Colon (tissue), 2 donors: Measurements from ENCODE around the gene SNAP25.

Experiments
- FAIRE-seq: peaks from 2 replicates; lab custom pipeline; 2012; peaks lifted over from hg19 to GRCh38; lab: Jason Lieb, UNC
- donor health status: control.
- donor health status: control.

The SNAP25 gene

DNA sequence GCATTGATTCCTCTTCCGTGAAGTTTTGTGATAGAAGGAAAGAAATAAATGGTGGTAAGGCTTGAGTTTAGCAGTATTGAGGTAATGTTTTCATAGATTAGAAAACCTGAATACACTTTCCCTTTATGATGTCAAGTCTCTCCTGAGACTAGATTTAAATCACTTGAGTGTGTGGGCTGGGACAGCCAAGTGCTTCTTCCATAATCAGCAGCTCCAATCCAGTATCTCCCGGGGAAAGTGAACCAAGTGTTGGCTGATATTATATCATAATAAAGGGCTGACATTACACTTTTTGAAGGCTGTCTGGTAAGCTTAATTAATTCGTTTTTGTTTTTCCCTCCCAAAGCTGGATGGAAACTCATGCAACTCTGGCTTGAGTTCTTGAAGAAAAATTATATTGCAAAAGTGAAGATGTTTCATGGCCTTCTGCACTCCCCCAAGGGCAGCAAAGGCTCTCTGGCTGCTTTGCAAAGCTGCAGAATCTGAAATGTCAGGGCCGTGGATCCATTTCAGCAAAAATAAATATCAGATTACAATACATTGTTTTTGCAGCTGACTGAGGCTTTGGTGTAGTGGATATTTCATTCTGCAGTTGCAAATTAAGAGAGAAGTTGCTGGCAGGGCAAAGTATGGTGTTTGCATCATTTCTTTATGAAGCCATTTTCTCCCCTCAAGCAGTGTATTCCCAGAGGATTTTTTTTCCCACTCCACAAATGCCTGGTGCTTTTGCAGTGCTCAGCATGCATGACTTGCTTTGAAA lies 114.2 kb downstream of the SNAP25 start:
- FAIRE-seq: no peak

DNA sequence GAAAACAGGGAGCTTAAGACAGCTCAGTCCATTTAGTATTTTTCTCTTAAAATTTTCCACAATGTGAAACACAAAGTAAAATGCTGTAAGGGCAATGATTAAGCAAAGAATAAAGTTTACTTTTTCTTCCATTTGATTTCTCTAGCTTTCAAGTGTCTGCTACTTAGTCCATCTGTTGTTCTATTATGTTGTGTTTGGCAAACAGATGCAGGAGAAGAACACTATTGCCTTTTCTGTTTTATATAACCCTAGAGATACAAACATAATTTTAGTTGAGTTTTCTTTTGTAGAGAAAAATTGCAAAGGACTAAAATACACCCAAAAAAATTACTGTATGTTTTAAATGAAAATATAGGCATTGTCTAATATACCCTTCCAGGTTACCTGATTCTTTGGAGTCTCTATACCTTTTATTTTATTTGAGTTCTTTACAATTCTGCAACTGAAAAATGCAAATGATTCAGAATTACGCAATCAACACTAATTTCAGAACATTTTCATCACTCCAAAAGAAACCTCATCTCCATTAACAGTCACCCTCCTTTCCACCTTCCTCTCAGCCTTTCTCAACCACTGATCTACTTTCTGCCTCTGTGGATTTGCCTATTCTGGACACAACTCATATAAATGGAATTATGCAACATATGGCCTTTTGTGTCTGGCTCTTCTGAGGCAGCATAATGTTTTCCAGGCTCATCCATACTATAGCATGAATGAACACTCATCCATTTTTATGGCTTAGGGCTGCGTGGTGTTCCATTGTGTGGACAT lies 118.5 kb downstream of the SNAP25 start:
- FAIRE-seq: no peak

DNA sequence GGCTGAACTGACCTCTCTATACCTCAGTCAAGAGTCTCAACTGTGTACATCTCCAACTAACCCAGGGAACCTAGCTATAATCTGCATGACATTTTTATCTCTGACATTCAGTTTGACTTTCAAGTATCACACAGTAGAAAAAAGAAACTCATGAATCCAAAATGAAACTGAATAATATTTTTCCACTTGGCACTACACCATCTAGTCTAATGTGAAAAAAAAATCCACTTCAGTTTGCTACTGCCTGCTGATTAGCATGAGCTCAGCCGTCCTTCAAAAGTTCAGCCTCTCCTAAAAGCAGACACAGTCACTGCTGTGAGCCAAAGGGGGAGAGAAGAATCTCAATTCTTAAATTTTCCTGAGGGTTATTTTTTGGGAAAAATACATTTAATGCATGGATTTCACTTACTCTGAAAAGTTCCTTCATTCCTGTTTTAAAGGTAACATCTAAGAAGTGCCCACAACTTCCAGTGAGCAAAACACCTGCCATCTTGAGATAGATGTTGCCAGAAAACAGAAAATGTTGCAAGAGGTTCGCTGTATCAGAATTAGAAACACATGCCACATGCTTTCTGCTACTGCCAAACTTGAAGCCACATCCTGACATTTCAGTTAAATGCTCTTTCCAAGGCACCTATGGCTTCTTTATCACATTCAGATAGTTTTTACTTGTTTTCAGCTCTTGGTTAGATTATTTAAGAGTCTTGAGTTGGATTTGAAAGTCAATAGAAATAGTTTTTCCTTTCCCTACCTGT lies 120.0 kb downstream of the SNAP25 start:
- FAIRE-seq: no peak

- no peak for FAIRE-seq
Measured at GRCh38 chr20:10339609-10340008, 121.0 kb downstream of the SNAP25 start.

GRCh38 chr20:10342152-10342551 lies 123.5 kb downstream of the SNAP25 start:
- FAIRE-seq: no peak

DNA sequence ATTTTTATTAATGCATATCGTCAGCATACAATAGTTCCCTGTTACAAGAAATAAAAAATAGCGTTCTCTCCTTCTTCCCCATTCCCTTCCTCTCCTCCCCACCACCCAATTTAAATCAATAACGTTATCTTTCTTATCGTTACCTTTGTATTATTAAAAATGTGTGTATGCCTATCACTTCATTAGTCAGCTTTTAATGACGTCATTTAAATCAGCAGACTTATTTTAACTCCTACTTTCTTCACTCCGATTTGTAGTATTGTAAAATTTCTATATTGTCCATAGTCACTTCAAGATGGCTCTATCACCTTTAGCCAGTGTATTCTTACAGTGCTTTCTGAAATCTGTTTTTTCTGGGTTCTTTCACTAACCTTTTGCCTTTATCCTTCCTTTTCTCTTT lies 126.3 kb downstream of the SNAP25 start:
- no peak for FAIRE-seq

GRCh38 chr20:10347086-10347880 lies 128.7 kb downstream of the SNAP25 start:
- no peak for FAIRE-seq

DNA sequence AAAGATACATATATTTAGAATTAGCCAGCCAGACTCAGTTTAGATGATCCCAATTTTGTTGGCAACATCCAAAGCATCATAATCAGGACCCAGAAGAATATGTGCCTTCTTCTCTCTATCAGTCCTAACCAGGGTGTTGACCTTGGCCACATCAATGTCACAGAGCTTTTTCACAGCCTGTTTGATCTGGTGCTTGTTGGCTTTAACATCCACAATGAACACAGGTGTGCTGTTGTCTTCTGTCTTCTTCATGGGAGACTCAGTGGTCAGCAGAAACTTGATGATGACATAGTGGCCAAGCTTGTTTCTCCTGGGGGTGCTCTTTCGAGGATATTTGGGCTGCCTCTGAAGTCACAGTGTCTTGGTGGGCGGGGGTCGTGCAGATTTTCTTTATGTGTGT lies 130.5 kb downstream of the SNAP25 start:
- FAIRE-seq: no peak

- no peak for FAIRE-seq
Measured at GRCh38 chr20:10350188-10350842, 131.7 kb downstream of the SNAP25 start.

- FAIRE-seq: no peak
Measured at GRCh38 chr20:10352934-10353824, 134.5 kb downstream of the SNAP25 start.

- no peak for FAIRE-seq
Measured at GRCh38 chr20:10356628-10357027, 138.0 kb downstream of the SNAP25 start.
